ENCODE measurements around the gene ALCAM.
"Not testable (repeated sequence)": the region's sequence is repeated elsewhere in the genome, so short reads cannot be mapped to it uniquely, and the experiment has no call there.

Gene ALCAM

DNA sequence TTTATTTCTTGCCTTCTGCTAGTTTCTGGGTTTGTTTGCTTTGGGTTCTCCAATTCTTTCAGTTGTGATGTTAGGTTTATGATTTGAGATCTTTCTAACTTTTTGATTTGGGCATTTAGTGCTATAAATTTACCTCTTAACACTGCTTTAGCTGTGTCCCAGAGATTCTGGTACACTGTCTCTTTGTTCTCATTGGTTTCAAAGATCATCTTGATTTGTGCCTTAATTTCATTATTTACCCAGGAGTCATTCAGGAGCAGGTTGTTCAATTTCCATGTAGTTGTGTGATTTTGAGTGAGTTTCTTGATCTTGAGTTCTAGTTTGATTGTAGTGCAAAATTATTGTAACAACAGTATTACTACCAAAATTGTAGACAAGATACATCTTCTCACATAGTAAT, 25.9 kb downstream of the ALCAM start:
- not testable (repeated sequence) for DNase-seq

DNA sequence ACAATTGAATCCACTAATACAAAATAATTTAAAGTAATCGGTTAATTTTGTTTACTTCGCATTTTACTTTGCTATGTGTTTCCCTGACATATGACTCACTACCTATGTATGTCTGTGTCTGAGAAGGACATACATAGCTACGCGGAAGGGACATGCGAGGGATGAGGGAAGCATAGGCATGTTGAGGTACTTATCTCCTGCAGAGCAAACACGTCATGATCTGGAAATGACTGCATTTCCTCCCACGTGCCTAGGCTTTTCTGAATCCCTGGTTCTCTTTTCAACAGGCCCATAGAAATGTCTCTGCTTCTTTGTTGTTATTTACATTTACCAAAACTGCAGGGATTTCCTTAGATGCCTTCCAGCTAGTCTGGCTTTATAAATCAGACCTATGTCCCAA, 27.5 kb downstream of the ALCAM start:
- DNase-seq: no peak

DNA sequence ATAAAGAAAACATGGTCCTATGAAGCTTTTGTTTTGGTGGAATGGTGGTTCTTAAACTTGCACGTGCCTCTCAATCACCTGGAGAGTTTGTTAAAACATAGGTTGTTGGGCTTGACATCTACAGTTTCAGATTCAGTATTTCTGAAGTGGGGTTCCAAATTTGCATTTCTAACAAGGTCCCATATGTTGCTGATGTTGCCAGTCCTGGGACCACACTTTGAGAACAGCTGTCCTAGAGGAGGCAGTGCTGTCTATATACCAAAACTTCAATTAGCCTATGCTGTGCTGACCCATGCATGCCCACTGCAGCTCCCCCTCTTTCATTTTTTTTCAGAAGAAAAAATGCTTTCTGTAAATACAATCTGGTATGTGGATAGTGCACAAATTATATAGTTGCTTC, 31.3 kb downstream of the ALCAM start:
- DNase-seq: no peak

DNA sequence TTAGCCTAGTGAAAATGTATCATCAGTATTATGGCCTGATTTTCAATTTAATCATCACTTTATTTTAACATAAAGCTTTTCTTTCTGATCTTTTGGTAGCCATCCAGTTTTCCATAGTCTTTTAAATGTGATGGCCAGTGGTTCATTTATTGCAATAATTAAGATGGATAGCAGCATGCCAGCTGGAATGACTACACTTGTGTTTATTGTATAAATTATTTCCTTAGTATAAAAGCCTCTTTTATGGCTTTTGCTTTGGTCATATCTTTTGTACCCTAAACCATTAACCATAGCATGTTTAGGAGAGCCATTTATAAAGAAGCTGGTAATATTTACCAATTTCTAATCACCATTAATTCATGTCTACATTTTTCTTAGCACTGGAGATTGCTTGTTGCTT, 31.7 kb downstream of the ALCAM start:
- DNase-seq: no peak

DNA sequence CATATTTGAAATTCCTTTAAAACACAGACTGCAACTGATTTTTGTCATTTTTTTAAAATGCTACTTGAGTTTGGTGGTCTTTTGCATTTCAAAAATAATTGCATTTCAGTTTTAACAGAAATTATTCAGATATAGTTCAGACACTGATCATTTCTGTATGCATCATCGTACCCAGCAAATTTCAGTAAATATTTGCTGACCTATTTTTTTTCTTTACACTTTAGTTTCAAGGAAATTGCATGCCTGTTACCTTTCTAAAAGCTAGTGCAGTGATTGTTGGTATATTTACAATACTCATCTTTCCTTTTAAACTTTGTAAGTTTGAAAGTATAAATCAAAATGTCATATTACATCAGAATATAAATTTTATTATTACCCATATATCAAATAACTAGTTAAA, 32.4 kb downstream of the ALCAM start:
- no peak for DNase-seq

DNA sequence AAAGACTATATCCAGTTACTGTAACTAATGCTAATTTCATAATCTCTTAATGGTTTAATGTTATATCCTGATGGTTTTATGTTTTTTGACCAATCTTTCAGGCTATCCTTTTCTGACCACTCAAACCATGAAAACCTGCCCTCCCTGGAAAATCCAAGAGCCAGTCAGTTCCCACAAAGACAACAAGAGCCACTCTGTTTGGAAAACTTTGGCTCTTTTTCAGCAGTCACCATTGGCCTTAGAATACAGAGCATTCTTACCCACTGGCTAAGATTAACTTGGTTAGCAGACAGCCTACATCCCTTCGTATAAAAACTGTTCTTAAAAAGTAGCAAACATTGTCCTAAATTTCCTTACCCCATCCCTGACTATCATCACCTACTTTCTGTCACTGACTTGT, 32.9 kb downstream of the ALCAM start:
- no peak for DNase-seq

DNA sequence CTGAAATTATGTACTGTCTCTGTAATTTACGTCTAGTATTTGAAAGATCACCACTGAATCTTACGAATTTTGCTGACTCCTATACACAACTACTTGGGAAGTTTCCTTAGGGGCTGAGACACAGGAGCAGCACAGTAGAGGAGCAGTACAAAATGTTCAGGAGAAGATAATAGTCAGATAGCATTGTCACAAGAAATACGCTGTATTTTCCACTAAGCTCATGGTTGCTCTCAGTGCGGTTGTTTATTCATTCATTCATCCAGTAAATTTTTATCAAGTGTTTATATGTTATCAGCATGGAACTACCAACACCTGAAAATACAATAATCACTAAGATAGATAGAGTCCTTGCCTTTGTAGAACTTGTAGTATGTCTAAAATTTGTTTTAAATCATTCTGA, 34.5 kb downstream of the ALCAM start:
- no peak for DNase-seq

DNA sequence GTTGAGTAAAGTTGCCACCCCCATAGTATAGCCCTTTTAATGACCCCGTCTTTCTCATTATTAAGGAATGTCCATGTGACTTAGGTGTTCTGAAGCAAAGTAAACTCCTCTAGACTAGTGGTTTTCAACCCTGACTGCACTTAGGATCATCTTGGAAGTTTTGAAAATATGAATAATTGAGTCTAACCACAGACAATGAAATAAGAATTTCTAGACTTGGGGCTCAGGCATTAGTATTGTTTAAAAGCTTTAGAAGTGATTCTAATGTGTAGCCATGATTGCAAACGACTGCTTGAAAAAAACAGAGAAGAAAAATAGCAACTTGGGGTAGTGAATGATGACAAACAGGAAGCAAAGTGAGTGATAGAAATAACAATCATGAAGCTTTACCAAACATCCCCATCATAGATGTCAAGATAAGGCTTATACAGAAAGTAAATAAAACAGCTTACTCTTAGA, 35.0 kb downstream of the ALCAM start:
- DNase-seq: no peak

DNA sequence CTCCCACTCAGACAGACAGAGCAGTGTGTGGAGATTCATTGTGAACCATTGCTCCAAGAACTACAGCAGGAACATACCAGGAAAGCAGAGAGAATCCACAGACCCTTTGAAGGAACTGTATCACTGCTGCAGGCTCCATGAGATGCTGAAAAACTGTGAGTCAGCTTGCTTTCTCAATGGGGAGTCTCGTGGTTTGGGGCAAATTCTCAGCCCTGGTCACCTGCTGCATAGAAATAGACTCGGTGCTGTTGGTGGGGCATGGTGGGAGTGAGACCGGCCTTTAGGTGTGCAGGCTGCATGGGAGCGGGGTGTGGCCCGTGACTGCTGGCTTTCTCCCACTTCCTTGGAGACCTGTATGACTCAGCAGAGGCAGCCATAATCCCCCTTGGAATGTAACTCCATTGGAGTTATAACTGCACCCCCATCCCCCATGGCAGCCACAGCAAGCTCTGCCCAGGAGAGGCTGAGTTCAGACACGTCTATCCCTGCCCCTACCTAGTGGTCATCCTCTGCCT, 35.6 kb downstream of the ALCAM start:
- DNase-seq: no peak

DNA sequence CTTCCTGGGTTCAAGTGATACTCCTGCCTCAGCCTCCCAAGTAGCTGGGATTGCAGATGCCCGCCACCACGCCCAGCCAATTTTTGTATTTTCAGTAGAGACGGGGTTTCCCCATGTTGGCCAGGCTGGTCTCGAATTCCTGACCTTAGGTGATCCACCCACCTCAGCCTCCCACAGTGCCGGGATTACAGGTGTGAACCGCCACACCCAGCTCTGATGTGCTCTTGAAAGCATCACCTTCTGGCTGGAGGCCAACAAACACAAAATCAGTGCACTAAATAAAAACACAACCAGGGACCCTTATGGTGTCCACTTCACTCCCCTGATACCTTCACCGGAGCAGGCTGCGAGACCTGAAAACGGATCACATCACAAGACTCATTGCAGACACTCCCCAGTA, 36.3 kb downstream of the ALCAM start:
- DNase-seq: not testable (repeated sequence)

DNA sequence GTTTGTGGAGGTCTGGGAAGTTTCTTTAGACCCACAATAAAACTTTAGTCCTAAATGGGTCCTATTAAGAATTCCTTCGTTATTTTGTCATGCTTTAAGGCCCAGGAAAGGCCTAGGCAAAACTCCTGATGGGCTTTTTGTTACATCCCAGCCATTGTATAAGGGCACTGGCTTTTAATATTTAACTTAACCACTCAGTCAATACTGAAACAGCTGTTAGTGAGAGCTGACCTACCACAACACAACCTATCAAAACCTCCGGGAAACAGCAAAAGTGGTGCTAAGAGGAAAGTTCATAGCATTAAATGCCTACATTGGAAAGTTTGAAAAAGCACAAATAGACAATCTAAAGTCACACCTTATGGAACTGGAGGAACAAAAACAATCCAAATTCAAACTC, 39.6 kb downstream of the ALCAM start:
- no peak for DNase-seq

DNA sequence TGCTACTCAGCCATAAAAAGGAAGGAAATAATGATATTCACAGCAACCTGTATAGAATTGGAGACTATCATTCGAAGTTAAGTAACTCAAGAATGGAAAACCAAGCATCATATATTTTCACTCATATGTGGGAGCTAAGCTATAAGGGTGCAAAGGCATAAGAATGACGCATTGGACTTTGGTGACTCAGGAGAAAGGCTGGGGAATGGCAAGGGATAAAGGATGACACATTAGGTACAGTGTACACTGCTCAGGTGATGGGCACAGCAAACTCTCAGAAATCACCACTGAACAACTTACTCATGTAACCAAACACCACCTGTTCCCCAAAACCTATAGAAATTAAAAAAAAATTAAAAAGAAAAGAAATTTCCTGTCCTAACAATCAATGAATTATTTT, 42.7 kb downstream of the ALCAM start:
- DNase-seq: no peak

DNA sequence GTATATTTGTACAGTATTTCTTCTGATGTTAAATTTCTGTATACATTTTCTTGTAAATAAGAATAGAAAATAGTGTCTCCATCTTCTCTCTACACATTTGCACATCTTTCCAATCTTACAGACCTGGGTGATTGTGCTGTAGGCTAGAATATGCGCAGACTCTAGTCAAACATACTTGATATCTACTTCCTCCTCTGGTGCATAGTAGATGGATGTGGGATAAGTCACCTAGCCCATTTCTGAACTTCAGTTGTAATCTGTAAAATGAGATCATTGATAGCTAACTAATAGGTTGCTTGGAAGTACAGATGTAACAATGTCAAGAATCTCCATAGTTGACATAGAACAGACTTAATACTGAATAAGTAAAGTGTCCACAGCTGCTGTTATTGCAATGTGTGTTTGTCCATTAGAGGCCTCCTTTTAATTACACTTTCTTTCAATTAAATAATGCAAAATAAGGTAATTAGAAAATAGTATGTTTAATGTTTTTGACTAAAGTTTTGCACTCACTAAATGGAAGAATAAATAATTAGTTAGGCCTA, 46.7 kb downstream of the ALCAM start:
- no peak for DNase-seq

DNA sequence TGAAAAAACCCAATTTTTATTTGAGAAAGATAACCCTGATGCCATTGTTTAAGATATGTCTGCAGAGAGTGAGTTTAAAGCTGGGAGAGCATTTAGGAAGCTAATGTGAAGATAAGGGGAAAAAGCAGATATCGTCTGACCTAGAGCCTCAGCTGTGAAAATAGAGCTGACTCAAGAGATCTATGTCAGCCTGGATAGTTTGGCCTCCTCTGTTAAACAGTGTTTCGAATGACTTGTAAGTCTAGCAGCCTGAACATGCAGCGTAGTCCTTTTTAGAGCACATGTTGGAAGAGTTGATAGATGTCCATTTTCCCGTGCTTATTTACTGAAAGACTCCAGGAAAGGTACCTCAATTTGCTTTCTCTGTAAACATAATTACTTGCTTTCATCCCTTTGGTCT, 48.1 kb downstream of the ALCAM start:
- DNase-seq: no peak

DNA sequence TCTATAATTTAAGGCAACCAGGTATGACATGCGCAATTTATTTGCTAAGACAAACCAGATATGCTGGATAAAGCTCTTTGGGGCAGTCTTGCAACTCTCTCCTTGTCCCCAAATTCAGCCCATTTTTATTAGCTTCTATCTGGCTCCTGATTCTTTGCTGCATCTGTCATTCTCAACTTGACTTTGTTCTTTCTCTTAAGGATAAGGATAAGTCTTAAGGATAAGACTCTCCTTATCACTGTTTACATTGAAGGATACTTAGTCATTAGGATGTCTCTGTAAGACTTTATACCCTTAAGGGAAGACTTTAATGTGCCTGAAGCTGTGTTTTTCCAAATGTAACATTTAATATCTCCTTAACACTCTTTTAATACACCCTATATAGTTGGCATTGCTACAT, 49.2 kb downstream of the ALCAM start:
- DNase-seq: no peak

DNA sequence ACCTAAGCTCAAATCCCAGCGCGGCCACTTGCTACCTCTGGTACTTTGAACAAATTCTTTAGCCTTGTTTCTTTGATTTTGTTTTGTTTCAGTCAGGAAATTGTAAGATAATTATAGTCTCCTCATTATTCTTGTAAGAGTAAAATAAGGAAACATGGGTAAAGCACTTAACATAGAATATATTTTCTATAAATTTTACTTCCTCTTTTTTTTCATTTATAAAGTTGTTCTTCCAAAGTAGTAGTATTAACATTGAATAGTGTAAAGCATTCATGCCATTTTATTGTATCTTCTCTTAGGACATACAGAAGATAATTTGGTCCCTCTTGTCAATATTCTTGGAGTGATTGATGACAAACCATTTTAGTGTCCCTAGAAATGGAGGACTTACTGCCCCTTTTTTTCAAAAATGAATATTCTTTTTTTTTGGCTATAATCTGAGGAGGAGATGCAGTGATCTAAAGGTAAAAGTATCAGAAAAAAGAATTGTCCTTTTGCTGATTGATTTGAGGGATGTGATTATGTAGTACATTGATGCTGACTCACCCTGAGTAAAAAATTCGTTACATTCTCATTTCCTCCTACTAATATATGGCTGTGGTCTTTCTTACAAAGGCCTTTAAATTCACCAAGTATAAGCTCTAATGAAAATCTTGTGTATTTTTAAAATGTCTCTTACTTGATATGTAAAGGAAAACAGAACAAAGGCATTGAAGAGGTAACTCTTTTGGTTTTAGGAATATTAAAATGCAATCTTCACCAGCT, 51.0 kb downstream of the ALCAM start:
- DNase-seq: no peak

DNA sequence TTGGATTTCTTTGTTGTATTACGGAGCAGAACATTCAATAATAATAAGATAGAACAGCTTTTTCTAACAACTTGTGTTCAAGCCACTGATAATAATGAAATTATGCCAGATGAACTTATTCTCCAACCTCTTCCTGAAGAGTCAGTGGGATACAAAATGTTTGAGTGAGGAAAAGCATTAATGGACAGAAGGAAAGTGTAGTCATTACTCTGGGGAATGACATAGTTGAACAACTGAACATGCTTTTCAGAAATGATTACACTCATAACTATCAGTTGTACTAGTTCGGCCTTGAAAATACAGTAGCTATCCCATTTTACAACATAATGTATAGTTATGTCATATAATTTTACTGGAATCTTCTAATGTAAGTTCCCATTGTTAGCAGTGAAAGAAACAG, 55.9 kb downstream of the ALCAM start:
- DNase-seq: no peak

DNA sequence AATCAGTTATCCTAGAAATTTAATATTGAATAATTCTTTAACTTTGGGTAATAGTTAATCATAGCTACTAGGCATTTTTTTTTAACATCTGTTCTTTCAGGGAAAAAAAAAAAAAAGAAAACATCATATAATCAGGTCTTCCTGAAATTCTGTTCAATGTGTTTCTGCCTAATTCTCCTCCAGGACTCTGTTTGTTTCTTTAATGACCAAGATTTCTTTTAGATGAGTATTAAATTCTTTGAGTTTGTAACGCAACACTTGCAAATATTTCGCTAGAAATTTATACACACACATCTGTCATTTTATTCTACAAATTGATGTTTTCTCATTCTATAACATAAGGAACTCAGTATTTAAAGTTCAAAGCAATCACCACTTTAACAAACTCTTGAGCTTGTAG, 56.7 kb downstream of the ALCAM start:
- no peak for DNase-seq

DNA sequence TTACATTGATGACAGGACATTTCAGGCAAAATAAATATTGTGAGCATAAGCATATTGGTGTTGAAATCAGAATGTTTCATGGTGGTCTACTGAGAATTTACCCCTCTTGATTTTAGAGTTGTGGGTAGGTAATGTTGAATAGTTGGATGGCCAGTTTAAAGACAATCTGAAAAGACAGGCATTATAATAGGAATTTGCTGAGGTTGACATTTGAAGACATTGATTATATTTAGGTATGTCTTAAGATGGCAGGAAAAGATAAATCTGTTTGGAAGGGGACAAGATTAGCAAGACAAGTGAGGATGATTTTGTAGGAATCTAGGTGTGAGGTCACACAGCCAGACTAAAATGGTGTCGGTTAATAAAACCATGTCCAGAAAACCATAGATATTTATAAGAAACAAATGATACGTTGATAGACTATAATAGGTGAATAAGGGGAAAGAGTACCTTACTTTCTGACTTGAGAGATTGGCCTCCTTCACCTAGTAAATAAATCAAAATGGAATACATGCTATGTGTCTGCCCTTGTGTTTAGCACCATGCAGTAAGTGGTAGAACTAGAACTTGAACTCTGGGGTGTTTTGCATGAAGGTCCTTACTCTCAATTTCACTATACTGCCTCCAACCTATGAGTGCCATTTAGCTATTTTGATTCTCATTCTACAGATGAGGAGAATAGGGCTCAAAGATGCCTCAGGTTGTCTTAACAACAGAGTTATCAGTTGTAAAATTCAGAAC, 57.9 kb downstream of the ALCAM start:
- no peak for DNase-seq

DNA sequence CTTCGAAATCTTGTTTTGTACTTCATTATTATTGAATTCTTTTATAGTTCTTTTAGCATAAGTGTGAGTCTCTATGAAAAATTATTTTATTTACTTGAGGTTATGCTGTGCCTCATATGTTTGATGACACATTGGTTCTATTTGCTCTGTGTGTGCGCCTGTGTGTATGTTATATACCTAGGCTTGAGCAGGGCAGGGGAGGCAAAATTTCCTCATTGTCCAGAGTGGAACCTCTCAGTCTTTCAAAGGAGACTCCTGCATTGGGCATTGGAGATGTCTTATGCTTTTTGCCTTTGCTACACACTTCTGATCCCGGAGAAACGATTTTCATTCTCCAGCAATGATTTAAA, 58.4 kb downstream of the ALCAM start:
- no peak for DNase-seq

DNA sequence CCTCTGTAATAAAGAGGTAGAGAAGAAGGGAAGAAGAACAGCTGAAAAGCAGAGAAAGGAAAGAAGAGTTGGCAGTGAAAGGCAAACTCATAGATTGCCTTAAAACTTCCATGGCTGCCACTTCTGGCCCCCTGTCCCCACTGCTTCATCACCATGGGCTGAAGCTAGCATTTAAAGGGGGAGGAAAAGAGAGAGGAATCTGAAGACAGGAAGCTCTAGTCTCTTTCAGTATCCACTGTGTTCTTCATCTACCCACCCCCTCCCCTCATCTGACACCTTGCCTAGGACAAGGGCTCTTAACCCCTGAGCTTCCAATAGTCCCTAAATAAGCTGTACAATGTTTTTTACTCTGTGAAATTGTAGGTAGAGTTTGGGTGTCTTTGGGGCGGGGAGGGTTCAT, 60.6 kb downstream of the ALCAM start:
- DNase-seq: no peak

DNA sequence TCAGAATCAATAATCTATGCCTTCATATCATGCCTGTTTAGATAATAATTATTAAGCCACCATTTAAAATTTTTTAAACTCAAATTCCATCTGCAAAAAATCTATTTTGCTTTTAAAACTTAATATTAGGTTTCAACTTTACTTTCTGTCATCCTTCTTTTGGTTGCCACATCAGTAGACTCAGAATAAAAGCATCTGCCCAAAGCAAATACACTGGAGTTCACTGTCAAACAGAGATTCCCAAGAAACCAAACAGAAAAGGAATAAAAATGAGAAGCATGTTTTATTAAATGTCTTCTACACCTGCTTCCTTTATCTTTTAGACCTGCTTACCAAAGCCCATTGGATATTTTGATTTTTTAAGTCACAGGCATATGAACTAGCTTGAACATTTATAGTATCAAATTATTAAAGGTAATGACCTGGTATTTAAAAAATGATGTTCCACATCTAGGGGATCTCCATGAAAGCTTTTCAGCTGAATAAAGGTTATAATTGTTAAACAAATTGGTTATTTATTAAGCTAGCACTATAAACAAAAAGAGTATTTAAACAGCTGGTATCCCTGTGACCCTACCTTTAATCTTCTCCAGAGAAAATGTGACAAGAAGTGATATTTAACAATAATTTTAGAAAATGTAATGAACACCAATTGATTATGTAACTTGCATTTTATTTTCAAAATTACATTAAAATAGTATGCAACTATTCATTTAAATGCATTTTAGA, 62.5 kb downstream of the ALCAM start:
- no peak for DNase-seq

DNA sequence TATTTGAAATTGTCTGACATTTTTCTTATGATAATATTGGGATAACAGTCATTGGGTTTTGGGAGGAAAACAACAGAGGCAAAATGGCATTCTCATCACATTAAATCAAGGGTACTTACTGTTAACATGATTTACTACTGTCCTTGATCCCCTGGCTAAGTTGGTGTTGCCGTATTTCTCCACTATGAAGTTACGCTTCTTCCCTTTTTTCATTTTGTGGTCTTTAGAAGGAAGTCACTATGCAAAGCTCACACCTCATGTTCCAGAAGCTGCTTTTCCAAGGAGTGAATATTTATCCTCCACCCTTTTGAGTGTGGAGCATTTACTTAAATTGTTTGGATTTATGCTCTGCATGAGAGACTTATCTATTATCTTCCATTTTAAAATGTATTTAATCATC, 63.7 kb downstream of the ALCAM start:
- DNase-seq: no peak
